Measurements from ENCODE around the gene LRRK2.
A peak's percentile ranks its signal among the peaks of the same experiment; 100 is the strongest.

DNA sequence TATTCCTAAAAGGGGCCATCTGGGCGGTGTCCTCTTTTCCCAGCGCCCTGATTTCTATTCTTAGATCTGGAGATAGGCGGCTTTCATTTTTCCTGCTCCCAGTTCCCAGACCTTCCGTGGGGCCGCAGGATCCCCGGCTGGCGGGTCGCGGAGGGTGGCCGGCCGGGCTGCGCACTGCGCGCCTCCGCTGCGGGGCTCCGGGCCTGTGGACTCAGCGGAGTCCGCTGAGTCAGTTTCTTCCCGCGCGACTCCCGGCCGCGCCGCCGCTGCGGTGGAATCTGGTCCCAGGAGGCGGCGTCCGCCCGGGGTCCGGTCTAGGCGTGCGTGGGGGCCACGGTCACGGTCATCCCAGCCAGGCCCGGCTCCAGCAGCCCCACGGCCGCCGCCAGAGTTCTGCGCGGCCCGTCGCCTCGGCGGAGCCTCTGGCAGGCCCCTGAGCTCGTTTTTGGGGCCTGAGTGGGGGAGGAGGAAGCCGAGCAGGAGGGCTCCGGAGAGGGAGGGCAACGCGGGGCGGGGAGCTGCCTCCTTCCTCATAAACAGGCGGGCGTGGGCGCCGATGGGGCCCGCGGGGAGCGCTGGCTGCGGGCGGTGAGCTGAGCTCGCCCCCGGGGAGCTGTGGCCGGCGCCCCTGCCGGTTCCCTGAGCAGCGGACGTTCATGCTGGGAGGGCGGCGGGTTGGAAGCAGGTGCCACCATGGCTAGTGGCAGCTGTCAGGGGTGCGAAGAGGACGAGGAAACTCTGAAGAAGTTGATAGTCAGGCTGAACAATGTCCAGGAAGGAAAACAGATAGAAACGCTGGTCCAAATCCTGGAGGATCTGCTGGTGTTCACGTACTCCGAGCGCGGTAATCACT, at the start of gene LRRK2:
- peak; percentile 53 for TF ChIP-seq SUZ12 (IDR thresholded peaks at IDR 0.05; ENCODE audit: extremely low read depth, insufficient read depth, insufficient read length)
- TF ChIP-seq ZNF274 (IDR thresholded peaks at IDR 0.05; ENCODE audit: low read depth, low read length): no peak
- TF ChIP-seq YY1 (IDR thresholded peaks at IDR 0.05; ENCODE audit: insufficient read depth, insufficient read length): no peak

All from NT2/D1 (cell line).